HepG2 (cell line): ENCODE measurements around the gene ZFP36L2. TPM values are rescaled to one million over a fixed set of nuclear protein-coding genes. Genes with fewer than 3 reads are reported as not detected.

Experiments
- HNF4G ChIP-seq, 2 experiments: sonication (generic) in 1 of 2; formaldehyde crosslinking in 1 of 2; IDR thresholded peaks; 2 replicates each; pipeline versions ENCODE4 v1.4.0 to v1.6.1; 2011 to 2020; ENCODE audit warnings: borderline replicate concordance in 2 of 2, low read depth in 2 of 2, mild to moderate bottlenecking in 2 of 2, low read length in 1 of 2, missing genetic modification reagents in 1 of 2, moderate library complexity in 1 of 2
- SMAD3 ChIP-seq: sonication (generic); formaldehyde crosslinking; IDR thresholded peaks from 2 replicates; pipeline ENCODE4 v1.4.0; 2020; ENCODE audit warnings: missing genetic modification reagents
- SP2 ChIP-seq: sonication (generic); formaldehyde crosslinking; IDR thresholded peaks from 2 replicates; pipeline ENCODE4 v1.5.1; 2020; ENCODE audit warnings: mild to moderate bottlenecking, missing genetic modification reagents
- TEAD2 ChIP-seq: sonication (generic); formaldehyde crosslinking; IDR thresholded peaks from 2 replicates; pipeline ENCODE4 v1.9.0; 2021; ENCODE audit warnings: missing genetic modification reagents
- ZFP36L2 ChIP-seq: sonication (generic); formaldehyde crosslinking; IDR thresholded peaks from 2 replicates; pipeline ENCODE4 v1.4.0; 2020; ENCODE audit warnings: missing genetic modification reagents
- ZNF644 ChIP-seq: IDR thresholded peaks from 2 replicates; pipeline ENCODE4 v1.6.1; 2016; ENCODE audit warnings: low read depth
- ZNF83 ChIP-seq: sonication (generic); formaldehyde crosslinking; IDR thresholded peaks from 2 replicates; pipeline ENCODE4 v1.4.0; 2020; ENCODE audit warnings: missing genetic modification reagents, mild to moderate bottlenecking, borderline replicate concordance
- polyA plus RNA-seq, 8 experiments: library from polyadenylated mRNA; depleted of rRNA in 3 of 8; stranded (reverse) in 7 of 8; unstranded in 1 of 8; fragments of >200 nt; fragmentation: Illumina TruSeq in 4 of 8; extraction: Trizol in 4 of 8; gene quantifications; 2 replicates each; pipeline versions ENCODE4 v1.2.1 to v1.2.3, GENCODE V29; 2011 to 2016; ENCODE audit warnings: low read depth in 4 of 8, missing spikeins in 1 of 8, mixed read lengths in 1 of 8; ENCODE audit not compliant: insufficient read depth in 1 of 8
- total RNA-seq, 5 experiments: library from RNA; depleted of rRNA; stranded (reverse); fragments of >200 nt; fragmentation: Illumina TruSeq; extraction: Trizol; gene quantifications; 2 replicates each; pipeline ENCODE4 v1.2.3, GENCODE V29; 2016; ENCODE audit warnings: low read depth in 1 of 5
- TF ChIP-seq, protein P1 (sequence below), 2 experiments: sonication (generic) in 1 of 2; formaldehyde crosslinking in 1 of 2; IDR thresholded peaks; 2 replicates each; pipeline versions ENCODE4 v1.5.1 to v1.6.1; 2011 to 2020; ENCODE audit warnings: borderline replicate concordance in 1 of 2, low read depth in 1 of 2, low read length in 1 of 2, mild to moderate bottlenecking in 1 of 2, missing genetic modification reagents in 1 of 2, moderate library complexity in 1 of 2
- TF ChIP-seq, protein P2 (sequence below): sonication (generic); formaldehyde crosslinking; IDR thresholded peaks from 2 replicates; pipeline ENCODE4 v1.5.1; 2020; ENCODE audit warnings: mild to moderate bottlenecking, missing genetic modification reagents, borderline replicate concordance
- TF ChIP-seq, protein P3 (sequence below): IDR thresholded peaks from 2 replicates; pipeline ENCODE4 v1.6.1; 2016; ENCODE audit warnings: mild to moderate bottlenecking
- TF ChIP-seq, protein P4 (sequence below): sonication (generic); formaldehyde crosslinking; IDR thresholded peaks from 2 replicates; pipeline ENCODE4 v1.4.0; 2020; ENCODE audit warnings: missing genetic modification reagents
- TF ChIP-seq, protein P5 (sequence below): sonication (generic); formaldehyde crosslinking; conservative IDR thresholded peaks from 2 replicates; pipeline ENCODE4 v1.4.0; 2020; ENCODE audit warnings: missing genetic modification reagents
- TF ChIP-seq, protein P6 (sequence below): sonication (generic); formaldehyde crosslinking; IDR thresholded peaks from 2 replicates; pipeline ENCODE4 v1.8.1; 2022; ENCODE audit warnings: low read depth, mild to moderate bottlenecking, missing genetic modification reagents

The ZFP36L2 gene
- total and polyA plus RNA-seq, 2 of the 13 experiments (the other 11 are each of a cell fraction or from before 2014, with no cell fraction given), result 11.2 to 21.8 TPM

DNA sequence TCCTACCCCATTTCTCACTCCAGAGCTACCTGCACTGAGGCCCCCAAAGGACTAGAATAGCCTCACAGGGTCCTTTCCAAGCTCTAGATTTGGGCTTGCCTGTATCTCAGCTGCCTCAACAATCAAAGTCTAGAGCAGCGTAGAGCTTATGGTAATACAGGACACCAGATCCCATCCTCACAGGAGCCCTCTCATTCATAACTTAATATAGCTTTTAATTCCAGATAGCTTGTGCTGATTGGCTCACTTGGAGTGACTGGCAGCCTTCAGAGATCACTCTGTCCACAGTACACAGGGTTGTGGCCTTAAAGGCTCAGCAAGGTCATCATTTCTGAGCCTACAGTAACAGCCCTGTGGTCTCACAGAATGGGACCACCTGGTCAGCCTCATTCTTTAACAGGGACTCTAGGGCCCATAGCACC lies 51.4 kb downstream of the ZFP36L2 start (continued):
- TF ChIP-seq, protein P1, sequence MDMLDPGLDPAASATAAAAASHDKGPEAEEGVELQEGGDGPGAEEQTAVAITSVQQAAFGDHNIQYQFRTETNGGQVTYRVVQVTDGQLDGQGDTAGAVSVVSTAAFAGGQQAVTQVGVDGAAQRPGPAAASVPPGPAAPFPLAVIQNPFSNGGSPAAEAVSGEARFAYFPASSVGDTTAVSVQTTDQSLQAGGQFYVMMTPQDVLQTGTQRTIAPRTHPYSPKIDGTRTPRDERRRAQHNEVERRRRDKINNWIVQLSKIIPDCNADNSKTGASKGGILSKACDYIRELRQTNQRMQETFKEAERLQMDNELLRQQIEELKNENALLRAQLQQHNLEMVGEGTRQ (IDR thresholded peaks at IDR 0.05; ENCODE audit: low read depth, low read length), result no peak
- TF ChIP-seq, protein P1 (CRISPR knock-in tag; IDR thresholded peaks at IDR 0.05; ENCODE audit: borderline replicate concordance), result no peak
- TF ChIP-seq ZFP36L2 (no peak), TEAD2 (CRISPR knock-in tag) (no peak), SMAD3 (CRISPR knock-in tag) (no peak), HNF4G (IDR thresholded peaks at IDR 0.05; ENCODE audit: borderline replicate concordance, low read depth, low read length) (no peak), HNF4G (CRISPR knock-in tag; IDR thresholded peaks at IDR 0.05; ENCODE audit: borderline replicate concordance, low read depth) (no peak), SP2 (CRISPR knock-in tag) (peak; percentile 49; the same call in 1 of the 2 replicates), ZNF644 (no peak), ZNF83 (no peak)
- TF ChIP-seq, protein P2, sequence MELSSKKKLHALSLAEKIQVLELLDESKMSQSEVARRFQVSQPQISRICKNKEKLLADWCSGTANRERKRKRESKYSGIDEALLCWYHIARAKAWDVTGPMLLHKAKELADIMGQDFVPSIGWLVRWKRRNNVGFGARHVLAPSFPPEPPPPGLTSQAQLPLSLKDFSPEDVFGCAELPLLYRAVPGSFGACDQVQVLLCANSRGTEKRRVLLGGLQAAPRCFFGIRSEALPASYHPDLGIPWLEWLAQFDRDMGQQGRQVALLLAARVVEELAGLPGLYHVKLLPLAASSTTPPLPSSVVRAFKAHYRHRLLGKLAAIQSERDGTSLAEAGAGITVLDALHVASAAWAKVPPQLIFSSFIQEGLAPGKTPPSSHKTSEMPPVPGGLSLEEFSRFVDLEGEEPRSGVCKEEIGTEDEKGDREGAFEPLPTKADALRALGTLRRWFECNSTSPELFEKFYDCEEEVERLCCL (CRISPR knock-in tag), result no peak
- TF ChIP-seq, protein P3, sequence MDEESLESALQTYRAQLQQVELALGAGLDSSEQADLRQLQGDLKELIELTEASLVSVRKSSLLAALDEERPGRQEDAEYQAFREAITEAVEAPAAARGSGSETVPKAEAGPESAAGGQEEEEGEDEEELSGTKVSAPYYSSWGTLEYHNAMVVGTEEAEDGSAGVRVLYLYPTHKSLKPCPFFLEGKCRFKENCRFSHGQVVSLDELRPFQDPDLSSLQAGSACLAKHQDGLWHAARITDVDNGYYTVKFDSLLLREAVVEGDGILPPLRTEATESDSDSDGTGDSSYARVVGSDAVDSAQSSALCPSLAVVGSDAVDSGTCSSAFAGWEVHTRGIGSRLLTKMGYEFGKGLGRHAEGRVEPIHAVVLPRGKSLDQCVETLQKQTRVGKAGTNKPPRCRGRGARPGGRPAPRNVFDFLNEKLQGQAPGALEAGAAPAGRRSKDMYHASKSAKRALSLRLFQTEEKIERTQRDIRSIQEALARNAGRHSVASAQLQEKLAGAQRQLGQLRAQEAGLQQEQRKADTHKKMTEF (CRISPR knock-in tag), result no peak
- TF ChIP-seq, protein P4, sequence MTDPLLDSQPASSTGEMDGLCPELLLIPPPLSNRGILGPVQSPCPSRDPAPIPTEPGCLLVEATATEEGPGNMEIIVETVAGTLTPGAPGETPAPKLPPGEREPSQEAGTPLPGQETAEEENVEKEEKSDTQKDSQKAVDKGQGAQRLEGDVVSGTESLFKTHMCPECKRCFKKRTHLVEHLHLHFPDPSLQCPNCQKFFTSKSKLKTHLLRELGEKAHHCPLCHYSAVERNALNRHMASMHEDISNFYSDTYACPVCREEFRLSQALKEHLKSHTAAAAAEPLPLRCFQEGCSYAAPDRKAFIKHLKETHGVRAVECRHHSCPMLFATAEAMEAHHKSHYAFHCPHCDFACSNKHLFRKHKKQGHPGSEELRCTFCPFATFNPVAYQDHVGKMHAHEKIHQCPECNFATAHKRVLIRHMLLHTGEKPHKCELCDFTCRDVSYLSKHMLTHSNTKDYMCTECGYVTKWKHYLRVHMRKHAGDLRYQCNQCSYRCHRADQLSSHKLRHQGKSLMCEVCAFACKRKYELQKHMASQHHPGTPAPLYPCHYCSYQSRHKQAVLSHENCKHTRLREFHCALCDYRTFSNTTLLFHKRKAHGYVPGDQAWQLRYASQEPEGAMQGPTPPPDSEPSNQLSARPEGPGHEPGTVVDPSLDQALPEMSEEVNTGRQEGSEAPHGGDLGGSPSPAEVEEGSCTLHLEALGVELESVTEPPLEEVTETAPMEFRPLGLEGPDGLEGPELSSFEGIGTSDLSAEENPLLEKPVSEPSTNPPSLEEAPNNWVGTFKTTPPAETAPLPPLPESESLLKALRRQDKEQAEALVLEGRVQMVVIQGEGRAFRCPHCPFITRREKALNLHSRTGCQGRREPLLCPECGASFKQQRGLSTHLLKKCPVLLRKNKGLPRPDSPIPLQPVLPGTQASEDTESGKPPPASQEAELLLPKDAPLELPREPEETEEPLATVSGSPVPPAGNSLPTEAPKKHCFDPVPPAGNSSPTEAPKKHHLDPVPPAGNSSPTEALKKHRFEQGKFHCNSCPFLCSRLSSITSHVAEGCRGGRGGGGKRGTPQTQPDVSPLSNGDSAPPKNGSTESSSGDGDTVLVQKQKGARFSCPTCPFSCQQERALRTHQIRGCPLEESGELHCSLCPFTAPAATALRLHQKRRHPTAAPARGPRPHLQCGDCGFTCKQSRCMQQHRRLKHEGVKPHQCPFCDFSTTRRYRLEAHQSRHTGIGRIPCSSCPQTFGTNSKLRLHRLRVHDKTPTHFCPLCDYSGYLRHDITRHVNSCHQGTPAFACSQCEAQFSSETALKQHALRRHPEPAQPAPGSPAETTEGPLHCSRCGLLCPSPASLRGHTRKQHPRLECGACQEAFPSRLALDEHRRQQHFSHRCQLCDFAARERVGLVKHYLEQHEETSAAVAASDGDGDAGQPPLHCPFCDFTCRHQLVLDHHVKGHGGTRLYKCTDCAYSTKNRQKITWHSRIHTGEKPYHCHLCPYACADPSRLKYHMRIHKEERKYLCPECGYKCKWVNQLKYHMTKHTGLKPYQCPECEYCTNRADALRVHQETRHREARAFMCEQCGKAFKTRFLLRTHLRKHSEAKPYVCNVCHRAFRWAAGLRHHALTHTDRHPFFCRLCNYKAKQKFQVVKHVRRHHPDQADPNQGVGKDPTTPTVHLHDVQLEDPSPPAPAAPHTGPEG (CRISPR knock-in tag), result no peak
- TF ChIP-seq, protein P5, sequence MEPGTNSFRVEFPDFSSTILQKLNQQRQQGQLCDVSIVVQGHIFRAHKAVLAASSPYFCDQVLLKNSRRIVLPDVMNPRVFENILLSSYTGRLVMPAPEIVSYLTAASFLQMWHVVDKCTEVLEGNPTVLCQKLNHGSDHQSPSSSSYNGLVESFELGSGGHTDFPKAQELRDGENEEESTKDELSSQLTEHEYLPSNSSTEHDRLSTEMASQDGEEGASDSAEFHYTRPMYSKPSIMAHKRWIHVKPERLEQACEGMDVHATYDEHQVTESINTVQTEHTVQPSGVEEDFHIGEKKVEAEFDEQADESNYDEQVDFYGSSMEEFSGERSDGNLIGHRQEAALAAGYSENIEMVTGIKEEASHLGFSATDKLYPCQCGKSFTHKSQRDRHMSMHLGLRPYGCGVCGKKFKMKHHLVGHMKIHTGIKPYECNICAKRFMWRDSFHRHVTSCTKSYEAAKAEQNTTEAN, result no peak
- TF ChIP-seq, protein P6, sequence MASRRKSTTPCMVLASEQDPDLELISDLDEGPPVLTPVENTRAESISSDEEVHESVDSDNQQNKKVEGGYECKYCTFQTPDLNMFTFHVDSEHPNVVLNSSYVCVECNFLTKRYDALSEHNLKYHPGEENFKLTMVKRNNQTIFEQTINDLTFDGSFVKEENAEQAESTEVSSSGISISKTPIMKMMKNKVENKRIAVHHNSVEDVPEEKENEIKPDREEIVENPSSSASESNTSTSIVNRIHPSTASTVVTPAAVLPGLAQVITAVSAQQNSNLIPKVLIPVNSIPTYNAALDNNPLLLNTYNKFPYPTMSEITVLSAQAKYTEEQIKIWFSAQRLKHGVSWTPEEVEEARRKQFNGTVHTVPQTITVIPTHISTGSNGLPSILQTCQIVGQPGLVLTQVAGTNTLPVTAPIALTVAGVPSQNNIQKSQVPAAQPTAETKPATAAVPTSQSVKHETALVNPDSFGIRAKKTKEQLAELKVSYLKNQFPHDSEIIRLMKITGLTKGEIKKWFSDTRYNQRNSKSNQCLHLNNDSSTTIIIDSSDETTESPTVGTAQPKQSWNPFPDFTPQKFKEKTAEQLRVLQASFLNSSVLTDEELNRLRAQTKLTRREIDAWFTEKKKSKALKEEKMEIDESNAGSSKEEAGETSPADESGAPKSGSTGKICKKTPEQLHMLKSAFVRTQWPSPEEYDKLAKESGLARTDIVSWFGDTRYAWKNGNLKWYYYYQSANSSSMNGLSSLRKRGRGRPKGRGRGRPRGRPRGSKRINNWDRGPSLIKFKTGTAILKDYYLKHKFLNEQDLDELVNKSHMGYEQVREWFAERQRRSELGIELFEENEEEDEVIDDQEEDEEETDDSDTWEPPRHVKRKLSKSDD (CRISPR knock-in tag), result no peak
